Measurements from ENCODE around the gene TTC39B. TPM values are rescaled to one million over a fixed set of nuclear protein-coding genes. Genes with fewer than 3 reads are reported as not detected.

The TTC39B gene
- 10 to 100 TPM; 27.2 to 32.2 TPM for total RNA-seq

DNA sequence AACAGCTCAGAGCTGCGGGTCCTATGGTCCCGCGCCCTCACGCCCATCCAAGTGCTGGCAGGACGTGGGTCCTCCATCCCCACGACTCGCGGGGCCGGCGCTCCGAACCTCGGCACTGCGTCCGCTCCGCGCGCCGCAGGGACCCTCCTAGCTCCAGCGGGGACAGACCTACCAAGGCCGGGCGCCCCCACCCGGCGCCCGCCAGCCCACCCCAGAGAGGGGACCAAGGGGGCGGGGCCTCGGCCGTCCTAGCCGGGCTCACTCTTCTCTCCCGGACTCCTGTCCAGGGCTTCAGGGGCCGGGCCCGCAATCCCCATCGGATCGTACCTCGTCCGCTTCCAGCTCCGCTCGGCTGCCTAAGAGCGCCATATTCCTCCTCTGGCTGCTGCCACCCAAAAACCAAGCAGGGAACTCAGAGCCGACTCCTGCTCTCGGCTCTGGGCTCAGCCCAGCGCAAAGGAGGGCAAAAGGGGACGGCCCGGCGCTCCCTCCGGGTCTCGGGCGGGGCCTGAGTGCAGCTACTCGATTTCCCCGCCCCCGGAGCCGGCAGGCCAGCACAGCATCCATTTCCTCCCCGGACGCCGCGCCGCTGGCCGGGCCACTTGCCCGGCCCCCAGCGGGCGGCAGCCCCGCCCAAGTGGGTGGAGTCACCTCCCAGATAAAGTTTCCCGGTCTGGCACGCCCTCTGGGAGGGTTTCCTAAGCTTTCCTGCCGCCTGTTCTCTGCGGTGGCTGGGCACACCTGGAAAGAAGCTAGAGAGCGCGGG is at the start of gene TTC39B:
TSS of gene TTC39B (minus strand) at position 460 of the 766 bp plus-strand sequence. CDS start at position 369, 91 bp downstream.
- Histone ChIP-seq H3K4me1 (no peaks in the 10 kb centered on the region), H3K9me3 (no peaks in the 10 kb centered on the region), H3K27me3 (no peaks in the 10 kb centered on the region), H3K27ac (peak within 1 kb of the TSS; percentile 89), H3K9ac (ENCODE audit: low read depth in 2 of 2, low read length in 2 of 2) (peak within 1 kb of the TSS; percentile 95 to 96), H3K4me3 (peak within 1 kb of the TSS; percentile 81), H3K36me3 (no peaks in the 10 kb centered on the region)
- peak; percentile 97 for DNase-seq
- TF ChIP-seq, protein P1, sequence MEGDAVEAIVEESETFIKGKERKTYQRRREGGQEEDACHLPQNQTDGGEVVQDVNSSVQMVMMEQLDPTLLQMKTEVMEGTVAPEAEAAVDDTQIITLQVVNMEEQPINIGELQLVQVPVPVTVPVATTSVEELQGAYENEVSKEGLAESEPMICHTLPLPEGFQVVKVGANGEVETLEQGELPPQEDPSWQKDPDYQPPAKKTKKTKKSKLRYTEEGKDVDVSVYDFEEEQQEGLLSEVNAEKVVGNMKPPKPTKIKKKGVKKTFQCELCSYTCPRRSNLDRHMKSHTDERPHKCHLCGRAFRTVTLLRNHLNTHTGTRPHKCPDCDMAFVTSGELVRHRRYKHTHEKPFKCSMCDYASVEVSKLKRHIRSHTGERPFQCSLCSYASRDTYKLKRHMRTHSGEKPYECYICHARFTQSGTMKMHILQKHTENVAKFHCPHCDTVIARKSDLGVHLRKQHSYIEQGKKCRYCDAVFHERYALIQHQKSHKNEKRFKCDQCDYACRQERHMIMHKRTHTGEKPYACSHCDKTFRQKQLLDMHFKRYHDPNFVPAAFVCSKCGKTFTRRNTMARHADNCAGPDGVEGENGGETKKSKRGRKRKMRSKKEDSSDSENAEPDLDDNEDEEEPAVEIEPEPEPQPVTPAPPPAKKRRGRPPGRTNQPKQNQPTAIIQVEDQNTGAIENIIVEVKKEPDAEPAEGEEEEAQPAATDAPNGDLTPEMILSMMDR (IDR thresholded peaks at IDR 0.05) = no peak
- intact Hi-C loops (cut with DNase I) = loop anchor here (5.0 kb wide), 2 partner anchors 95 to 115 kb away; partner anchors contain the start of gene SNAPC3

DNA sequence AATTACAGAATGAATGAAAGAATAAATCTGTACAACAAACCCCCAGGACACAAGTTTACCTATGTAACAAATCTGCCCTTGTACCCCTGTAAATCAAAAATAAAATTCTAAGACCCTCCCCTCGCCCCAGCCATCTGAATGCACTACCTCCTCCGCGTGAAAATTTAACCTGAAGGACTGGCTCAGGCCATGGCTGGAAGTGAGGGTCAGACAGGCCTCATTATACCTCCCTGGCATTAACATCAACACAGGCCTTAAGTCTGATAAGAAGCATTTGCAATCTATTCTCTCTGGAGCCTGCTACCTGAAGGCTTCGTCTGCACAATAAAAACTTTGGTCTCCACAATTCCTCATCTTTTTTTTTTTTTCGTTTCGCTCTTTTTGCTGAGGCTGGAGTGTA is 48.7 kb upstream of the TTC39B start:
- intact Hi-C loops (cut with DNase I) = no loop called here
- Histone ChIP-seq H3K36me3 (no peaks in the 10 kb centered on the region), H3K27ac (no peak overlapping the region), H3K9me3 (no peaks in the 10 kb centered on the region), H3K4me3 (no peak overlapping the region), H3K4me1 (no peaks in the 10 kb centered on the region), H3K27me3 (no peaks in the 10 kb centered on the region), H3K9ac (ENCODE audit: low read depth in 2 of 2, low read length in 2 of 2) (no peak overlapping the region)
- no peak for DNase-seq
- TF ChIP-seq, protein P1 (IDR thresholded peaks at IDR 0.05) = no peak

DNA sequence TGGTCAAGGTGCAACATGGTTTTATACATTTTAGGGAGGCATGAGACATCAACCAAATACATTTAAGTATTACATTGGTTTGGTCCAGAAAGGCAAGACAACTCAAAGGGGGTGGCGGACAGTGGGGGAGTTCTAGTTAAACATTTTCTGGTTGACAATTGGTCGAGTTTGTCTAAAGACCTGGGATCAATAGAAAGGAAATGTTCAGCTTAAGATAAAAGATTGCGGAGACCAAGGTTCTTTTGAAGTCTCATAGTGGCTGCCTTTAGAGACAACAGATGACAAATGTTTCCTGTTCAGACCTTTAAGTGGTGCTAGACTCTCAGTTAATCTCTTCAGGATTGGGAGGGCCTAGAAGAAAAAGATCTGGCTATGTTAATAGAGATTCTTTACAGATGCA is 47.7 kb upstream of the TTC39B start:
- no peaks in the 10 kb centered on the region for H3K9me3 ChIP-seq
- H3K9ac ChIP-seq (ENCODE audit: low read depth in 2 of 2, low read length in 2 of 2) = no peak overlapping the region
- no peak for DNase-seq
- H3K4me1 ChIP-seq = no peaks in the 10 kb centered on the region
- no peaks in the 10 kb centered on the region for H3K27me3 ChIP-seq
- TF ChIP-seq, protein P1 (IDR thresholded peaks at IDR 0.05) = no peak
- H3K4me3 ChIP-seq = no peak overlapping the region
- intact Hi-C loops (cut with DNase I) = no loop called here
- H3K27ac ChIP-seq = no peak overlapping the region
- no peaks in the 10 kb centered on the region for H3K36me3 ChIP-seq

DNA sequence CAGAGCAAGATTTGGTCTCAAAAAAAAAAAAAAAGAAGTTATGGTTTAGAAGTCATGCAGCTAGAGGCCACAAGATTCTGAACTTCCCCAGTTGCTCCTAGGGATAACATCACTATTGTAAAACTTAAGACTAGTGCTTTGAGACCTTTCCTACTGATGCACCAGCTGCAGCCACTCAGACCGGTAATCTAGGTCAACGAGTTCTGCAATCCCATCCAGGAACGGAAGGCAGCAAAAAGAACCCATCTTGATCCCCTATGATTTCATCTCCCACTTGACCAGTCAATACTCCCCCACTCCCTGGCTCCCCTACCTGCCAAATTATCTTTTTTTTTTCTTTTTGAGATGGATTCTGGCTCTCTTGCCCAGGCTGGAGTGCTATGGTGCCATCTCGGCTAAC is 46.9 kb upstream of the TTC39B start:
- H3K27me3 ChIP-seq = no peaks in the 10 kb centered on the region
- no peaks in the 10 kb centered on the region for H3K9me3 ChIP-seq
- intact Hi-C loops (cut with DNase I) = no loop called here
- H3K27ac ChIP-seq = no peak overlapping the region
- no peaks in the 10 kb centered on the region for H3K4me1 ChIP-seq
- H3K36me3 ChIP-seq = no peaks in the 10 kb centered on the region
- TF ChIP-seq, protein P1 (IDR thresholded peaks at IDR 0.05) = no peak
- no peak overlapping the region for H3K4me3 ChIP-seq
- no peak for DNase-seq
- H3K9ac ChIP-seq (ENCODE audit: low read depth in 2 of 2, low read length in 2 of 2) = no peak overlapping the region

DNA sequence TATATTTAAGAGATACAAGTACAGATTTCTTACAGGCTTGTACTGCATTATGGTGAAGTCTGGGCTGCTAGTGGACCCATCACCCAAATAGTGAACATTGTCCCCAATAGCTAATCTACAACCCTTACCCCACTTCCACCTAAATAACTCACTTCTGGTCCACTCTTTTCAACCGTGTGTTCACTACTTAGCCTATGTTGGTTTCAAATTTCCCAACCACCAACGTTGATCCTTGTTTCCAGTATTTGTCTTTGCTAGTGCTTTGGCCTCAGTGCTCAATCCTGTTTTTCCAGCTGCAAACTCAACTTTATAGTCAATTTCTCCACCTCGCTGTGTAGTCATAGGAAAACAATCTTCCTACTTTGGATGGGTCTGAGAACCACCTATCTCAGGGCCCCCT is 45.3 kb upstream of the TTC39B start:
- TF ChIP-seq, protein P1 (IDR thresholded peaks at IDR 0.05) = no peak
- DNase-seq = no peak
- Histone ChIP-seq H3K4me1 (no peaks in the 10 kb centered on the region), H3K4me3 (no peak overlapping the region), H3K9ac (ENCODE audit: low read depth in 2 of 2, low read length in 2 of 2) (no peak overlapping the region), H3K27ac (no peak overlapping the region), H3K9me3 (no peaks in the 10 kb centered on the region), H3K36me3 (no peaks in the 10 kb centered on the region), H3K27me3 (no peaks in the 10 kb centered on the region)
- intact Hi-C loops (cut with DNase I) = no loop called here
